Measurements from ENCODE around the gene LRRC74B. TPM values are rescaled to one million over a fixed set of nuclear protein-coding genes. Genes with fewer than 3 reads are reported as not detected.

Gene LRRC74B
- under 0.01 TPM in 1 of 2 replicates, not detected in the other for total RNA-seq

GRCh38 chr22:21045585-21046294 is at the start of gene LRRC74B:
TSS of gene LRRC74B (plus strand) at chr22:21045946. CDS start at chr22:21045987, 41 bp downstream.
- Histone ChIP-seq H3K27ac (ENCODE audit: low read depth, low read length) (peak within 1 kb of the TSS; percentile 95), H3K79me2 (ENCODE audit: insufficient read depth, low read length) (no peaks in the 10 kb centered on the region), H3K4me1 (ENCODE audit: insufficient read depth, low read length) (peaks cover 44% of the 10 kb centered on the region), H3K27me3 (ENCODE audit: insufficient read depth, low read length) (no peaks in the 10 kb centered on the region), H3K36me3 (ENCODE audit: insufficient read depth, low read length) (no peaks in the 10 kb centered on the region), H3K9me3 (ENCODE audit: low read depth, low read length) (no peaks in the 10 kb centered on the region), H3K4me3 (ENCODE audit: insufficient read depth, low read length) (peak within 1 kb of the TSS; percentile 79), H3K4me2 (ENCODE audit: insufficient read depth, low read length) (peak within 1 kb of the TSS; percentile 88), H4K20me1 (ENCODE audit: insufficient read depth, low read length) (no peaks in the 10 kb centered on the region), H2AFZ (ENCODE audit: low read length) (peak within 1 kb of the TSS; percentile 99)
- no peak for TF ChIP-seq CTCF (IDR thresholded peaks at IDR 0.05; ENCODE audit: extremely low read depth, low read depth, low read length)
- DNase-seq (ENCODE audit: insufficient read length, low spot score, missing footprints), result peak; percentile 99

GRCh38 chr22:20996031-20996410 is 49.7 kb upstream of the LRRC74B start:
- H3K79me2 ChIP-seq (ENCODE audit: insufficient read depth, low read length), result peaks cover 15% of the 10 kb centered on the region
- H4K20me1 ChIP-seq (ENCODE audit: insufficient read depth, low read length), result peaks cover 10% of the 10 kb centered on the region
- H3K4me1 ChIP-seq (ENCODE audit: insufficient read depth, low read length), result peaks cover 9% of the 10 kb centered on the region
- no peak overlapping the region for H3K4me3 ChIP-seq (ENCODE audit: insufficient read depth, low read length)
- H3K36me3 ChIP-seq (ENCODE audit: insufficient read depth, low read length), result peaks cover 54% of the 10 kb centered on the region
- TF ChIP-seq CTCF (IDR thresholded peaks at IDR 0.05; ENCODE audit: extremely low read depth, low read depth, low read length), result no peak
- no peak overlapping the region for H3K4me2 ChIP-seq (ENCODE audit: insufficient read depth, low read length)
- H3K27me3 ChIP-seq (ENCODE audit: insufficient read depth, low read length), result no peaks in the 10 kb centered on the region
- peak; percentile 67 for DNase-seq (ENCODE audit: insufficient read length, low spot score, missing footprints)
- no peak overlapping the region for H2AFZ ChIP-seq (ENCODE audit: low read length)
- H3K9me3 ChIP-seq (ENCODE audit: low read depth, low read length), result no peaks in the 10 kb centered on the region
- no peak overlapping the region for H3K27ac ChIP-seq (ENCODE audit: low read depth, low read length)

- H3K9me3 ChIP-seq (ENCODE audit: low read depth, low read length), result no peaks in the 10 kb centered on the region
- H3K4me1 ChIP-seq (ENCODE audit: insufficient read depth, low read length), result peaks cover 14% of the 10 kb centered on the region
- peaks cover 47% of the 10 kb centered on the region for H3K36me3 ChIP-seq (ENCODE audit: insufficient read depth, low read length)
- H3K4me3 ChIP-seq (ENCODE audit: insufficient read depth, low read length), result no peak overlapping the region
- no peak overlapping the region for H3K27ac ChIP-seq (ENCODE audit: low read depth, low read length)
- H3K4me2 ChIP-seq (ENCODE audit: insufficient read depth, low read length), result no peak overlapping the region
- peak; percentile 79 for DNase-seq (ENCODE audit: insufficient read length, low spot score, missing footprints)
- no peak for TF ChIP-seq CTCF (IDR thresholded peaks at IDR 0.05; ENCODE audit: extremely low read depth, low read depth, low read length)
- H3K27me3 ChIP-seq (ENCODE audit: insufficient read depth, low read length), result no peaks in the 10 kb centered on the region
- peaks cover 21% of the 10 kb centered on the region for H3K79me2 ChIP-seq (ENCODE audit: insufficient read depth, low read length)
- H4K20me1 ChIP-seq (ENCODE audit: insufficient read depth, low read length), result peaks cover 11% of the 10 kb centered on the region
- no peak overlapping the region for H2AFZ ChIP-seq (ENCODE audit: low read length)
These were observed 48.9 kb upstream of the LRRC74B start for GRCh38 chr22:20996598-20997535.

Measured in osteoblast (primary cell).